SH-SY5Y (cell line): ENCODE results near the gene GMDS.

Experiments
- GATA2 ChIP-seq: IDR thresholded peaks from 2 replicates; pipeline ENCODE4 v1.6.1; 2011; ENCODE audit warnings: mild to moderate bottlenecking, low read depth, low read length
- GATA3 ChIP-seq: IDR thresholded peaks from 2 replicates; pipeline ENCODE4 v1.6.1; 2011; ENCODE audit warnings: low read depth, mild to moderate bottlenecking, low read length, moderate library complexity

- TF ChIP-seq GATA3 (no peak), GATA2 (no peak)
These were observed 58.9 kb downstream of the GMDS start for GRCh38 chr6:2186516-2186915.
